Activated naive CD4-positive, alpha-beta T cell treated with anti-CD3 and anti-CD28 coated beads, Interleukin-2, amount 10 ng/mL, durations not matched to agents 7 days and 5 days (primary cell): Measurements from ENCODE around the gene TAS1R2.

Experiments used
- CTCF ChIA-PET: fragments of 350-600 bp; sonication (Branson Sonifier 250); formaldehyde crosslinking; loops from one replicate; lab custom pipeline; 2021; ENCODE audit warnings: antibody characterized with exemption; lab: Charles Lee
- DNase-seq: peaks from one replicate; pipeline ENCODE4 v3.0.0-alpha.2; 2020
- H3K27ac Mint-ChIP-seq: one replicate; pipeline ENCODE4 v1.8.0; 2021; ENCODE audit warnings: mild to moderate bottlenecking, moderate library complexity, mixed read lengths
- H3K27me3 Mint-ChIP-seq: one replicate; pipeline ENCODE4 v1.8.0; 2021; ENCODE audit warnings: mild to moderate bottlenecking, mixed read lengths
- H3K36me3 Mint-ChIP-seq: one replicate; pipeline ENCODE4 v1.8.0; 2021; ENCODE audit warnings: mixed read lengths
- H3K4me1 Mint-ChIP-seq: one replicate; pipeline ENCODE4 v1.8.0; 2021; ENCODE audit warnings: mixed read lengths
- H3K4me3 Mint-ChIP-seq: one replicate; pipeline ENCODE4 v1.8.0; 2021; ENCODE audit warnings: mild to moderate bottlenecking, moderate library complexity, mixed read lengths
- H3K9me3 Mint-ChIP-seq: one replicate; pipeline ENCODE4 v1.8.0; 2021; ENCODE audit warnings: mixed read lengths

TAS1R2 gene

GRCh38 chr1:18802231-18802630, 57.2 kb downstream of the TAS1R2 start:
- H3K36me3 Mint-ChIP-seq, result no peaks in the 10 kb centered on the region
- H3K27ac Mint-ChIP-seq, result no peak overlapping the region
- CTCF ChIA-PET, result no interaction called here
- peaks cover 17% of the 10 kb centered on the region for H3K27me3 Mint-ChIP-seq
- no peak overlapping the region for H3K4me3 Mint-ChIP-seq
- H3K4me1 Mint-ChIP-seq, result no peaks in the 10 kb centered on the region
- no peaks in the 10 kb centered on the region for H3K9me3 Mint-ChIP-seq
- DNase-seq, result no peak

DNA sequence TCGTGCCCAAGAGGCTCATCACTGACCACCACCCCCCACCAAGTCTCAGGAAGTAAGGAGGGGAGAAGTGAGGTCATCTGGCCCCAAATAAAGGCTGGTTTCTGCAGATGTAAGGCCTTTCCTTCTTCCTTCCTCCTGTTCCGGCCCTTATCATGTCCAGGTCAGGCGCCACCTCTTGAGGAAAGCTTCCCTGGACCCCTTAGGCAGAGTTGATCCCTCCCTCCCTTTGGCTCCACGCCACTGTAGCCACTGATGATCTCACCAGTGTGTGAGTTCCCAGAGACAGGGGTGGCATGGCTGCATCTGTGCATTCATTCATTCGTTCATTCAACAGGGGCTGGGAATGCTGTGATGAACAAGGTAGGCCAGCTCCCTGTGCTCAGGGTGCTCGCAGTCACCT, 59.2 kb downstream of the TAS1R2 start:
- no peaks in the 10 kb centered on the region for H3K9me3 Mint-ChIP-seq
- no peaks in the 10 kb centered on the region for H3K4me1 Mint-ChIP-seq
- no peaks in the 10 kb centered on the region for H3K36me3 Mint-ChIP-seq
- no peak overlapping the region for H3K4me3 Mint-ChIP-seq
- H3K27me3 Mint-ChIP-seq, result peaks cover 11% of the 10 kb centered on the region
- H3K27ac Mint-ChIP-seq, result no peak overlapping the region
- DNase-seq, result no peak
- CTCF ChIA-PET, result no interaction called here

- Mint-ChIP-seq H3K4me3 (no peak overlapping the region), H3K36me3 (no peaks in the 10 kb centered on the region), H3K27me3 (peaks cover 7% of the 10 kb centered on the region), H3K9me3 (no peaks in the 10 kb centered on the region), H3K4me1 (no peaks in the 10 kb centered on the region), H3K27ac (no peak overlapping the region)
- DNase-seq, result no peak
- CTCF ChIA-PET, result no interaction called here
These were observed 60.0 kb downstream of the TAS1R2 start for GRCh38 chr1:18799454-18799853.

DNA sequence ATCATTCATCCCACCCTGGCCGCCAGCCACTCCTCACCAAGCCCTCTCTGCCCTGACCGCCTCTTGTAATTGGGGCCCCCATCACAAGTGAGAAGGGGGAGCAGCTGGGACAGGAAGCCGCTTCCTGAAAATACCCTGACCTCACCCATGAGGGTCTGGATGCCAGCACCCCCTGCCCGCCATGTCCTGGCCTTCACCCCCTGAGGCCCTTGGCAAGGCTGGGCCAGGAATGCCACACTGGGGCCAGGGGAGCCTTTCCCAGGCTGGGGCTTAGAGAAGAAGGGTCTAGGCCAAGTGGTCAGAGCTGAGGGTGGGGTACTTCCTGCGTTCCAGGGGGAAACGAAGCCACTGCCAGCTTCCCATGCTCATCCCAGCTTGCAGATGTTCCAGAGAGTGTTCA, 60.5 kb downstream of the TAS1R2 start:
- Mint-ChIP-seq H3K27me3 (peaks cover 6% of the 10 kb centered on the region), H3K27ac (no peak overlapping the region), H3K4me3 (no peak overlapping the region), H3K4me1 (no peaks in the 10 kb centered on the region), H3K9me3 (no peaks in the 10 kb centered on the region), H3K36me3 (no peaks in the 10 kb centered on the region)
- CTCF ChIA-PET, result no interaction called here
- no peak for DNase-seq

GRCh38 chr1:18798533-18798932, 60.9 kb downstream of the TAS1R2 start:
- CTCF ChIA-PET, result no interaction called here
- Mint-ChIP-seq H3K36me3 (no peaks in the 10 kb centered on the region), H3K27me3 (peaks cover 6% of the 10 kb centered on the region), H3K27ac (no peak overlapping the region), H3K9me3 (no peaks in the 10 kb centered on the region), H3K4me3 (no peak overlapping the region), H3K4me1 (no peaks in the 10 kb centered on the region)
- DNase-seq, result no peak

GRCh38 chr1:18796950-18797349, 62.5 kb downstream of the TAS1R2 start:
- CTCF ChIA-PET, result no interaction called here
- H3K36me3 Mint-ChIP-seq, result no peaks in the 10 kb centered on the region
- no peaks in the 10 kb centered on the region for H3K4me1 Mint-ChIP-seq
- no peak for DNase-seq
- H3K4me3 Mint-ChIP-seq, result no peak overlapping the region
- peaks cover 20% of the 10 kb centered on the region for H3K27me3 Mint-ChIP-seq
- no peaks in the 10 kb centered on the region for H3K9me3 Mint-ChIP-seq
- H3K27ac Mint-ChIP-seq, result no peak overlapping the region

GRCh38 chr1:18795002-18795689, 64.3 kb downstream of the TAS1R2 start:
- CTCF ChIA-PET, result no interaction called here
- Mint-ChIP-seq H3K9me3 (no peaks in the 10 kb centered on the region), H3K4me1 (no peaks in the 10 kb centered on the region), H3K27me3 (peaks cover 34% of the 10 kb centered on the region), H3K4me3 (no peak overlapping the region), H3K36me3 (no peaks in the 10 kb centered on the region), H3K27ac (no peak overlapping the region)
- no peak for DNase-seq

DNA sequence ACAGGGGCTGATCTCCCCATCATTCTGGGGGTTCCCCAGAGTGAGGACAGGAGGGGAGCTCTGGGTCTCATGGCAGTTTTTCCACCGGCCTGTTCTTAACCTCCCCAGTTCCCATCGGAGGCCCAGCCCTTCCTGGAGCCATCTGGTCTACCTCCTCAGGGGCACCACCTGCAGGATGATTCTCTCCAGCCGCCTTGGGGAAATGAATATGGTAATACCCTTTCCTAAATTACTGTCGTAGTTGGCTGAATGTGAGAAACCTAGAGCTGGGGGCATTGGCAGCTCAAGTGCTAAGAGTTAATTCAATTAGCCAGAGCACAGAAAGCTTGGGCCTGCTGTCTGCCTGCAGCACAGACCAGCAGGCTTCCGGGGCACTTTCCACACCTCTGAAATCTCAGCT, 64.9 kb downstream of the TAS1R2 start:
- Mint-ChIP-seq H3K9me3 (no peaks in the 10 kb centered on the region), H3K27me3 (peaks cover 35% of the 10 kb centered on the region)
- CTCF ChIA-PET, result interaction anchor here (0.6 kb wide), 1 partner anchor 112 kb away, joined by 3 read pairs; no protein-coding TSS in a partner anchor

GRCh38 chr1:18794051-18794450, 65.4 kb downstream of the TAS1R2 start:
- H3K4me3 Mint-ChIP-seq, result no peak overlapping the region
- H3K9me3 Mint-ChIP-seq, result no peaks in the 10 kb centered on the region
- peaks cover 35% of the 10 kb centered on the region for H3K27me3 Mint-ChIP-seq
- H3K36me3 Mint-ChIP-seq, result no peaks in the 10 kb centered on the region
- no peak for DNase-seq
- H3K27ac Mint-ChIP-seq, result no peak overlapping the region
- no peaks in the 10 kb centered on the region for H3K4me1 Mint-ChIP-seq
- CTCF ChIA-PET, result interaction anchor here (0.6 kb wide), 1 partner anchor 113 kb away, joined by 3 read pairs; no protein-coding TSS in a partner anchor

More for the DNA sequence above, 64.9 kb downstream of the TAS1R2 start:
- Mint-ChIP-seq H3K4me1 (no peaks in the 10 kb centered on the region), H3K4me3 (no peak overlapping the region), H3K36me3 (no peaks in the 10 kb centered on the region), H3K27ac (no peak overlapping the region)
- no peak for DNase-seq

DNA sequence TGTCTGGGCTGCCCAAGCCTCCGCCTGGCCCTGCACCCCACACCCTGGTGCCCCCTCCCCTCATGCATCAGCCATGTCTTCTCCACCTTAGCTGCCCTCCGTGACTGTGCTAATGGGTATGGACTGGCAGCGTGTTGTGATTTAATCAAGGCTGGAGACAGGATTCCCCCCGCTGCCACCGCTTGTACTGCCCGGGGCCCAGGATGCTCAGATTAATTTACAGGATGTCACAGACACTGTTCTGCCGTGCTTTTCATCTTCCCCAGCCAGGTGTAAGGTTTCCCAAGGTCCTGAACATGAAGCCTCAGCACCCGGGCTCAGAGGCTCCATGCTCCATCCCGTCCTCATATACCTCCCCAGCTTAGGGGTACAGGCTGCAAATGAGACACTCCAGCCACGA, 66.3 kb downstream of the TAS1R2 start:
- peaks cover 35% of the 10 kb centered on the region for H3K27me3 Mint-ChIP-seq
- no peak overlapping the region for H3K27ac Mint-ChIP-seq
- H3K9me3 Mint-ChIP-seq, result no peaks in the 10 kb centered on the region
- CTCF ChIA-PET, result no interaction called here
- DNase-seq, result no peak
- no peaks in the 10 kb centered on the region for H3K4me1 Mint-ChIP-seq
- H3K36me3 Mint-ChIP-seq, result no peaks in the 10 kb centered on the region
- no peak overlapping the region for H3K4me3 Mint-ChIP-seq

GRCh38 chr1:18792747-18793146, 66.7 kb downstream of the TAS1R2 start:
- CTCF ChIA-PET, result no interaction called here
- Mint-ChIP-seq H3K27ac (no peak overlapping the region), H3K4me1 (no peaks in the 10 kb centered on the region), H3K36me3 (no peaks in the 10 kb centered on the region), H3K9me3 (no peaks in the 10 kb centered on the region), H3K4me3 (no peak overlapping the region), H3K27me3 (peaks cover 35% of the 10 kb centered on the region)
- no peak for DNase-seq
